ENCODE results near the gene CAPS.
"Not testable (repeated sequence)": the region's sequence is repeated elsewhere in the genome, so short reads cannot be mapped to it uniquely, and the experiment has no call there.

GRCh38 chr19:5874496-5874895 lies 39.6 kb upstream of the CAPS start:
- TF ChIP-seq, protein P1, sequence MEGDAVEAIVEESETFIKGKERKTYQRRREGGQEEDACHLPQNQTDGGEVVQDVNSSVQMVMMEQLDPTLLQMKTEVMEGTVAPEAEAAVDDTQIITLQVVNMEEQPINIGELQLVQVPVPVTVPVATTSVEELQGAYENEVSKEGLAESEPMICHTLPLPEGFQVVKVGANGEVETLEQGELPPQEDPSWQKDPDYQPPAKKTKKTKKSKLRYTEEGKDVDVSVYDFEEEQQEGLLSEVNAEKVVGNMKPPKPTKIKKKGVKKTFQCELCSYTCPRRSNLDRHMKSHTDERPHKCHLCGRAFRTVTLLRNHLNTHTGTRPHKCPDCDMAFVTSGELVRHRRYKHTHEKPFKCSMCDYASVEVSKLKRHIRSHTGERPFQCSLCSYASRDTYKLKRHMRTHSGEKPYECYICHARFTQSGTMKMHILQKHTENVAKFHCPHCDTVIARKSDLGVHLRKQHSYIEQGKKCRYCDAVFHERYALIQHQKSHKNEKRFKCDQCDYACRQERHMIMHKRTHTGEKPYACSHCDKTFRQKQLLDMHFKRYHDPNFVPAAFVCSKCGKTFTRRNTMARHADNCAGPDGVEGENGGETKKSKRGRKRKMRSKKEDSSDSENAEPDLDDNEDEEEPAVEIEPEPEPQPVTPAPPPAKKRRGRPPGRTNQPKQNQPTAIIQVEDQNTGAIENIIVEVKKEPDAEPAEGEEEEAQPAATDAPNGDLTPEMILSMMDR (IDR thresholded peaks at IDR 0.05), result not testable (repeated sequence)
- not testable (repeated sequence) for TF ChIP-seq POLR2A (IDR thresholded peaks at IDR 0.05)

Data from body of pancreas (tissue), 4 donors.